GM23248 (cell line): ENCODE data around the gene HAO2. TPM values are rescaled to one million over a fixed set of nuclear protein-coding genes. Genes with fewer than 3 reads are reported as not detected.
"Not testable (repeated sequence)": the region's sequence is repeated elsewhere in the genome, so short reads cannot be mapped to it uniquely, and the experiment has no call there.

ENCODE experiments used
- DNase-seq: peaks from one replicate; pipeline ENCODE4 v3.0.0-alpha.2; 2015
- H2AFZ ChIP-seq: fragments of 200-600 bp; sonication (generic); 2 replicates; pipeline ENCODE4 v1.6.1; 2016; ENCODE audit warnings: antibody characterized with exemption
- H3F3A ChIP-seq: fragments of 200-600 bp; sonication (generic); 2 replicates; pipeline ENCODE4 v1.6.1; 2016; ENCODE audit warnings: mild to moderate bottlenecking, antibody characterized with exemption, mixed run types; ENCODE audit not compliant: insufficient read depth
- H3K27ac ChIP-seq: fragments of 200-600 bp; sonication (generic); 2 replicates; pipeline ENCODE4 v1.5.1; 2016; ENCODE audit warnings: mild to moderate bottlenecking
- H3K27me3 ChIP-seq: fragments of 200-600 bp; sonication (generic); replicated peaks from 2 replicates; pipeline ENCODE4 v1.6.1; 2016; ENCODE audit warnings: mild to moderate bottlenecking; ENCODE audit not compliant: insufficient read depth
- H3K36me3 ChIP-seq: fragments of 200-600 bp; sonication (generic); 2 replicates; pipeline ENCODE4 v1.6.1; 2016; ENCODE audit warnings: low read depth, mild to moderate bottlenecking
- H3K4me1 ChIP-seq: fragments of 200-600 bp; sonication (generic); 2 replicates; pipeline ENCODE4 v1.6.1; 2016; ENCODE audit warnings: mild to moderate bottlenecking; ENCODE audit not compliant: insufficient read depth
- H3K4me2 ChIP-seq: fragments of 200-600 bp; sonication (generic); one replicate; pipeline ENCODE4 v1.6.1; 2016; ENCODE audit warnings: mild to moderate bottlenecking; ENCODE audit not compliant: unreplicated experiment
- H3K4me3 ChIP-seq: fragments of 200-600 bp; sonication (generic); 2 replicates; pipeline ENCODE4 v1.5.1; 2016; ENCODE audit warnings: mild to moderate bottlenecking
- H3K79me2 ChIP-seq: fragments of 200-600 bp; sonication (generic); 2 replicates; pipeline ENCODE4 v1.6.1; 2016; ENCODE audit warnings: mild to moderate bottlenecking; ENCODE audit not compliant: insufficient read depth
- H3K9ac ChIP-seq: fragments of 200-600 bp; sonication (generic); 2 replicates; pipeline ENCODE4 v1.6.1; 2016; ENCODE audit warnings: mild to moderate bottlenecking
- H3K9me2 ChIP-seq: fragments of 200-600 bp; sonication (generic); 2 replicates; pipeline ENCODE4 v1.6.1; 2016; ENCODE audit warnings: mixed run types, mild to moderate bottlenecking, moderate library complexity; ENCODE audit not compliant: insufficient read depth
- H3K9me3 ChIP-seq: fragments of 200-600 bp; sonication (generic); one replicate; pipeline ENCODE4 v1.6.1; 2017; ENCODE audit warnings: low read depth
- H4K20me1 ChIP-seq: fragments of 200-600 bp; sonication (generic); 2 replicates; pipeline ENCODE4 v1.6.0; 2016; ENCODE audit not compliant: insufficient read depth
- EZH2 ChIP-seq: fragments of 200-600 bp; sonication (generic); IDR thresholded peaks from 2 replicates; pipeline ENCODE4 v1.6.1; 2018; ENCODE audit warnings: antibody characterized with exemption, mild to moderate bottlenecking; ENCODE audit not compliant: insufficient read depth, poor library complexity, severe bottlenecking
- EZH2phosphoT487 ChIP-seq: fragments of 200-600 bp; sonication (generic); IDR thresholded peaks from 2 replicates; pipeline ENCODE4 v1.6.1; 2018; ENCODE audit warnings: antibody characterized with exemption, moderate library complexity, mild to moderate bottlenecking, low read depth; ENCODE audit not compliant: insufficient read depth
- WGBS, 2 experiments: methylation state at CpG; one replicate each; pipeline ENCODE4 v1.1.6; 2015 to 2017; ENCODE audit warnings: low lambda C conversion rate in 2 of 2, low coverage in 1 of 2; ENCODE audit errors: missing lambda C conversion rate in 2 of 2; 5-methylcytosine and 5-hydroxymethylcytosine counted together
- in situ Hi-C: fragments of 300-500 bp; cut with MboI; formaldehyde crosslinking; loops from 2 replicates; pipeline ENCODE4 v1.15.0; 2020
- polyA plus RNA-seq: library from polyadenylated mRNA; unstranded; fragments of >200 nt; fragmentation: Nextera tagmentation; extraction: Ambion mirVana; gene quantifications from 2 replicates; pipeline ENCODE4 v1.2.1, GENCODE V29; 2016
- total RNA-seq: library from RNA; depleted of rRNA; stranded (reverse); fragments of >200 nt; shearing (Covaris generic); gene quantifications from 2 replicates; pipeline ENCODE4 v1.2.3, GENCODE V29; 2014

HAO2 gene
- total and polyA plus RNA-seq, 2 experiments from 2014 or later = not detected

GRCh38 chr1:119348941-119349340, 19.6 kb upstream of the HAO2 start:
- Histone ChIP-seq H3K27me3 (no peaks in the 10 kb centered on the region), H3K4me1 (0 out of 2 replicates have a peak, but pooled peaks cover 9% of the 10 kb centered on the region), H3K9ac (no peak overlapping the region), H3K9me2 (no peaks in the 10 kb centered on the region), H3F3A (no peaks in the 10 kb centered on the region), H3K9me3 (no peaks in the 10 kb centered on the region), H4K20me1 (no peaks in the 10 kb centered on the region), H3K4me3 (no peak overlapping the region), H3K79me2 (no peaks in the 10 kb centered on the region), H3K27ac (no peak overlapping the region), H3K36me3 (no peaks in the 10 kb centered on the region), H3K4me2 (no peak overlapping the region), H2AFZ (no peak overlapping the region)
- DNase-seq = no peak
- WGBS, 2 experiments = 88 to 93% methylated on average over 4 of the region's 4 CpGs
- no peak for TF ChIP-seq EZH2phosphoT487
- no peak for TF ChIP-seq EZH2
- in situ Hi-C loops = no loop called here

GRCh38 chr1:119350866-119351265, 17.7 kb upstream of the HAO2 start:
- H3K36me3 ChIP-seq, in situ Hi-C loops: not testable (repeated sequence)

GRCh38 chr1:119351997-119352396, 16.6 kb upstream of the HAO2 start:
- Histone ChIP-seq H3K4me3 (no peak overlapping the region), H2AFZ (no peak overlapping the region), H3K4me1 (0 out of 2 replicates have a peak, but pooled peaks cover 9% of the 10 kb centered on the region), H4K20me1 (no peaks in the 10 kb centered on the region), H3K4me2 (no peak overlapping the region), H3F3A (no peaks in the 10 kb centered on the region), H3K9me3 (no peaks in the 10 kb centered on the region), H3K79me2 (no peaks in the 10 kb centered on the region), H3K9ac (no peak overlapping the region), H3K27ac (no peak overlapping the region), H3K36me3 (no peaks in the 10 kb centered on the region), H3K27me3 (no peaks in the 10 kb centered on the region), H3K9me2 (no peaks in the 10 kb centered on the region)
- in situ Hi-C loops = no loop called here
- TF ChIP-seq EZH2phosphoT487 = no peak
- TF ChIP-seq EZH2 = no peak
- WGBS, 2 experiments = 88 to 90% methylated on average over 1 of the region's 1 CpG
- no peak for DNase-seq

More at GRCh38 chr1:119350866-119351265, 17.7 kb upstream of the HAO2 start:
- not testable (repeated sequence) for H2AFZ ChIP-seq, H3K4me2 ChIP-seq, H4K20me1 ChIP-seq, H3K27me3 ChIP-seq, H3K27ac ChIP-seq, H3K9me3 ChIP-seq, DNase-seq, H3K4me3 ChIP-seq, H3K4me1 ChIP-seq, H3K9me2 ChIP-seq, H3K9ac ChIP-seq, H3F3A ChIP-seq, H3K79me2 ChIP-seq
- 95 to 100% methylated on average over 2 of the region's 2 CpGs for WGBS, 2 experiments

GRCh38 chr1:119353836-119354235, 14.7 kb upstream of the HAO2 start:
- no peak overlapping the region for H3K4me2 ChIP-seq
- no peaks in the 10 kb centered on the region for H3K36me3 ChIP-seq
- H3K79me2 ChIP-seq = no peaks in the 10 kb centered on the region
- no peak overlapping the region for H3K9ac ChIP-seq
- no peaks in the 10 kb centered on the region for H4K20me1 ChIP-seq
- TF ChIP-seq EZH2phosphoT487 (no peak), EZH2 (no peak)
- WGBS, 2 experiments = 29 to 31% methylated on average over 3 of the region's 3 CpGs
- H3K27me3 ChIP-seq = no peaks in the 10 kb centered on the region
- H3K9me2 ChIP-seq = no peaks in the 10 kb centered on the region
- DNase-seq = no peak
- no peaks in the 10 kb centered on the region for H3K9me3 ChIP-seq
- no peaks in the 10 kb centered on the region; the same call in 1 of the 2 replicates for H3F3A ChIP-seq
- H3K4me3 ChIP-seq = no peak overlapping the region
- H2AFZ ChIP-seq = 0 out of 2 replicates have a peak overlapping the region, but pooled peaks have one; percentile 14
- in situ Hi-C loops = no loop called here
- H3K4me1 ChIP-seq = peaks cover 6% of the 10 kb centered on the region
- no peak overlapping the region for H3K27ac ChIP-seq

GRCh38 chr1:119358636-119359035, 9.9 kb upstream of the HAO2 start:
- Histone ChIP-seq H4K20me1 (no peaks in the 10 kb centered on the region), H3K27me3 (no peaks in the 10 kb centered on the region), H3K9ac (no peak overlapping the region), H3K9me2 (no peaks in the 10 kb centered on the region), H3K27ac (no peak overlapping the region), H3K79me2 (no peaks in the 10 kb centered on the region), H3F3A (no peaks in the 10 kb centered on the region; the same call in 1 of the 2 replicates), H3K9me3 (no peaks in the 10 kb centered on the region), H2AFZ (peak overlapping the region; percentile 55), H3K4me2 (no peak overlapping the region), H3K4me3 (no peak overlapping the region), H3K36me3 (no peaks in the 10 kb centered on the region), H3K4me1 (peaks cover 6% of the 10 kb centered on the region)
- no peak for TF ChIP-seq EZH2
- TF ChIP-seq EZH2phosphoT487 = no peak
- in situ Hi-C loops = no loop called here
- DNase-seq = peak; percentile 60
- WGBS, 2 experiments = 7 to 10% methylated on average over 4 of the region's 4 CpGs
